Keratinocyte (primary cell): ENCODE results near the gene VAMP5.

Experiments used
- EZH2 ChIP-seq: IDR thresholded peaks from one replicate; pipeline ENCODE4 v1.6.1; 2012; ENCODE audit warnings: inconsistent platforms, mild to moderate bottlenecking, low read length, moderate library complexity
- TF ChIP-seq, protein P1 (sequence below), 3 experiments: IDR thresholded peaks in 1 of 3; conservative IDR thresholded peaks in 1 of 3; optimal IDR thresholded peaks in 1 of 3; 2 replicates in 2 of 3; 3 replicates in 1 of 3; pipeline versions ENCODE3 to v1.5.1; 2011; ENCODE audit warnings: low read length in 3 of 3, mild to moderate bottlenecking in 3 of 3, moderate library complexity in 2 of 3, control low read depth in 1 of 3, inconsistent platforms in 1 of 3; ENCODE audit not compliant: insufficient read depth in 2 of 3; ENCODE audit errors: extremely low read depth in 1 of 3

DNA sequence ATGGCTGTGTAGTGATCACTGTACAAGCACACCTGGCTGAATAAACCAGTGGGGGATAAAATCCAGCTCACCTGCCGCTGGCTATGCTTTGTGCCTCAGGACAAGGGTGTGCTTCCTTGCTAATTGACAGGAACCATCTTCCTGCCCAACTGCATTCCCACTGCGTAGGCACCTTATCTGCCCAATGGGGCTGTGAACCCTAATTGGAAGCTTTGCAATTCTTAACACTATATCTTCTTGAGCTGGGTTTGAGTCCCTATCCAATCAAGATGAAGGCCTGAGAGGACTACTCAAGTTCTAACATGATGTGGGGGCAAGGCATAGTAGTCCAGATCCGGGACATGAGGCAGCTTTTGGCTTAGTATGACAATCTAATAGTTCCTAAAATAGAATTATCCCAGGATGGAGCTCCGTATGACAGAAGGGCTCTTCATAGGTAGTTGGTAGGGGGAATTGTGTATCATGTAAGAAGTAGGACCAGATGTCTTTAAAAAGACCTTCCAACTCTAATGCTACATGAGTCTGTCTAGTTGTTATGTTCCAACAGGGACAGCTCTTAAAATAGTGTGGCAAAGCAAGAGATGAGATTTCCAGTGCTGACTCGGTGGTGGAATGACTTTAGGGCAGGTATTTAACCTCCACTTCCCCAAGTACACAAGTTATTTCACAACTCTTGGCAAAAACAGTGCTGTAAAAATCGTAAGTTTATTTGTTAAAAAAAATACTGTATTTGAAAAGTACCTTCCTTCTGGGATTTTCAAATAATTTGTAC lies 20.5 kb downstream of the VAMP5 start:
- TF ChIP-seq, protein P1, sequence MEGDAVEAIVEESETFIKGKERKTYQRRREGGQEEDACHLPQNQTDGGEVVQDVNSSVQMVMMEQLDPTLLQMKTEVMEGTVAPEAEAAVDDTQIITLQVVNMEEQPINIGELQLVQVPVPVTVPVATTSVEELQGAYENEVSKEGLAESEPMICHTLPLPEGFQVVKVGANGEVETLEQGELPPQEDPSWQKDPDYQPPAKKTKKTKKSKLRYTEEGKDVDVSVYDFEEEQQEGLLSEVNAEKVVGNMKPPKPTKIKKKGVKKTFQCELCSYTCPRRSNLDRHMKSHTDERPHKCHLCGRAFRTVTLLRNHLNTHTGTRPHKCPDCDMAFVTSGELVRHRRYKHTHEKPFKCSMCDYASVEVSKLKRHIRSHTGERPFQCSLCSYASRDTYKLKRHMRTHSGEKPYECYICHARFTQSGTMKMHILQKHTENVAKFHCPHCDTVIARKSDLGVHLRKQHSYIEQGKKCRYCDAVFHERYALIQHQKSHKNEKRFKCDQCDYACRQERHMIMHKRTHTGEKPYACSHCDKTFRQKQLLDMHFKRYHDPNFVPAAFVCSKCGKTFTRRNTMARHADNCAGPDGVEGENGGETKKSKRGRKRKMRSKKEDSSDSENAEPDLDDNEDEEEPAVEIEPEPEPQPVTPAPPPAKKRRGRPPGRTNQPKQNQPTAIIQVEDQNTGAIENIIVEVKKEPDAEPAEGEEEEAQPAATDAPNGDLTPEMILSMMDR (optimal IDR thresholded peaks at IDR 0.05 in 1 of 3, IDR thresholded peaks at IDR 0.05 in 1 of 3, conservative IDR thresholded peaks at IDR 0.05 in 1 of 3; ENCODE audit: extremely low read depth in 1 of 3, insufficient read depth in 2 of 3, low read length in 3 of 3), result no peak
- TF ChIP-seq EZH2, result no peak
